Hepatocyte (in vitro differentiated cells): ENCODE results near the gene ZNF443. TPM values are rescaled to one million over a fixed set of nuclear protein-coding genes. Genes with fewer than 3 reads are reported as not detected.
"Not testable (repeated sequence)": the region's sequence is repeated elsewhere in the genome, so short reads cannot be mapped to it uniquely, and the experiment has no call there.

Experiments used
- DNase-seq: peaks from one replicate; pipeline ENCODE4 v3.0.0-alpha.2; 2016; ENCODE audit warnings: low spot score
- H2AFZ ChIP-seq: fragments of 200-600 bp; sonication (generic); 2 replicates; pipeline ENCODE4 v1.6.0; 2016; ENCODE audit warnings: antibody characterized with exemption, mild to moderate bottlenecking
- H3K27ac ChIP-seq: fragments of 200-600 bp; sonication (generic); 2 replicates; pipeline ENCODE4 v1.5.1; 2016; ENCODE audit warnings: mild to moderate bottlenecking
- H3K27me3 ChIP-seq: fragments of 200-600 bp; sonication (generic); 2 replicates; pipeline ENCODE4 v1.6.1; 2016
- H3K36me3 ChIP-seq: fragments of 200-600 bp; sonication (generic); replicated peaks from 2 replicates; pipeline ENCODE4 v1.5.1; 2016; ENCODE audit warnings: low read depth; ENCODE audit not compliant: insufficient read depth
- H3K4me1 ChIP-seq: fragments of 200-600 bp; sonication (generic); 2 replicates; pipeline ENCODE4 v1.5.1; 2016; ENCODE audit warnings: mild to moderate bottlenecking, moderate library complexity; ENCODE audit not compliant: insufficient read depth
- H3K4me2 ChIP-seq: fragments of 200-600 bp; sonication (generic); 2 replicates; pipeline ENCODE4 v1.6.0; 2016
- H3K4me3 ChIP-seq: fragments of 200-600 bp; sonication (generic); 2 replicates; pipeline ENCODE4 v1.5.1; 2016; ENCODE audit warnings: mild to moderate bottlenecking
- H3K79me2 ChIP-seq: fragments of 200-600 bp; sonication (generic); 2 replicates; pipeline ENCODE4 v1.6.0; 2017; ENCODE audit warnings: mild to moderate bottlenecking
- H3K9me2 ChIP-seq: fragments of 200-600 bp; sonication (generic); replicated peaks from 2 replicates; pipeline ENCODE4 v1.6.0; 2017; ENCODE audit warnings: mild to moderate bottlenecking; ENCODE audit not compliant: insufficient read depth
- H3K9me3 ChIP-seq: fragments of 200-600 bp; sonication (generic); 2 replicates; pipeline ENCODE4 v1.5.1; 2016; ENCODE audit warnings: low read depth, mild to moderate bottlenecking
- H4K20me1 ChIP-seq: fragments of 200-600 bp; sonication (generic); 2 replicates; pipeline ENCODE4 v1.6.0; 2016; ENCODE audit warnings: mild to moderate bottlenecking; ENCODE audit not compliant: insufficient read depth, poor library complexity, severe bottlenecking
- EZH2 ChIP-seq: fragments of 200-600 bp; sonication (generic); IDR thresholded peaks from 2 replicates; pipeline ENCODE4 v1.6.1; 2016; ENCODE audit warnings: antibody characterized with exemption, mild to moderate bottlenecking, borderline replicate concordance
- EZH2phosphoT487 ChIP-seq: fragments of 200-600 bp; sonication (generic); IDR thresholded peaks from one replicate; pipeline ENCODE4 v1.6.1; 2018; ENCODE audit warnings: antibody characterized with exemption, mild to moderate bottlenecking, low read depth, moderate library complexity; ENCODE audit not compliant: unreplicated experiment, severe bottlenecking
- WGBS: methylation state at CpG from one replicate; pipeline ENCODE4 v1.1.6; 2016; ENCODE audit warnings: low lambda C conversion rate; ENCODE audit errors: missing lambda C conversion rate; 5-methylcytosine and 5-hydroxymethylcytosine counted together
- polyA plus RNA-seq: library from polyadenylated mRNA; unstranded; fragments of >200 nt; fragmentation: Nextera tagmentation; extraction: Ambion mirVana; gene quantifications from 2 replicates; pipeline ENCODE4 v1.2.1, GENCODE V29; 2016
- total RNA-seq: library from RNA; depleted of rRNA; stranded (reverse); fragments of >200 nt; gene quantifications from 2 replicates; pipeline ENCODE4 v1.2.3, GENCODE V29; 2014
- TF ChIP-seq, protein P1 (sequence below): fragments of 200-600 bp; sonication (generic); IDR thresholded peaks from 2 replicates; pipeline ENCODE4 v1.5.1; 2016; ENCODE audit warnings: antibody characterized with exemption, mild to moderate bottlenecking; ENCODE audit not compliant: poor library complexity

Gene ZNF443
- total and polyA plus RNA-seq, 2 experiments from 2014 or later = 1.9 to 7.5 TPM

DNA sequence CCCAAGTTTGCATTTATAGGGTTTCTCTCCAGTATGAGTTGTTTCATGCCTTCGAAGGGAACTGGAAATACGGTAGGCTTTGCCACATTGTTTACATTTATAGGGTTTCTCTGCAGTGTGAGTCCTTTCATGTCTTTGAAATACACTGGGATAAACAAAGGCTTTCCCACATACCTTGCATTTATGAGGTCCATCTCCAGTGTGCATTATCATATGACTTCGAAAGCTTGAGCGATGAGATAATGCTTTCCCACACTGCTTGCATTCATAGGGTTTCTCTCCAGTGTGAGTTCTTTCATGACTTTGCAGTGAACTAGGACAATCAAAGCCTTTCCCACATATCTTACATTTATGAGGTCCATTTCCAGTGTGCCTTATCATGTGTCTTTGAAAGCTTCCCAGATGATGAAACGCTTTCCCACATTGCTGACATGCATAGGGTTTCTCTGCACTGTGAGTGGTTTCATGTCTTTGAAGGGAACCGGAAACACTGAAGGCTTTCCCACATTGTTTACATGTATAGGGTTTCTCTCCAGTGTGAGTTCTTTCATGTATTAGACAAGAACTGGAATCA lies 10.0 kb downstream of the ZNF443 start:
- DNase-seq, H3K4me3 ChIP-seq, H3K79me2 ChIP-seq, H3K9me3 ChIP-seq, H3K36me3 ChIP-seq, H3K4me1 ChIP-seq, H2AFZ ChIP-seq, H4K20me1 ChIP-seq, H3K4me2 ChIP-seq, H3K27me3 ChIP-seq, H3K9me2 ChIP-seq, H3K27ac ChIP-seq: not testable (repeated sequence)
- WGBS = over 99% methylated on average over 6 of the region's 6 CpGs

DNA sequence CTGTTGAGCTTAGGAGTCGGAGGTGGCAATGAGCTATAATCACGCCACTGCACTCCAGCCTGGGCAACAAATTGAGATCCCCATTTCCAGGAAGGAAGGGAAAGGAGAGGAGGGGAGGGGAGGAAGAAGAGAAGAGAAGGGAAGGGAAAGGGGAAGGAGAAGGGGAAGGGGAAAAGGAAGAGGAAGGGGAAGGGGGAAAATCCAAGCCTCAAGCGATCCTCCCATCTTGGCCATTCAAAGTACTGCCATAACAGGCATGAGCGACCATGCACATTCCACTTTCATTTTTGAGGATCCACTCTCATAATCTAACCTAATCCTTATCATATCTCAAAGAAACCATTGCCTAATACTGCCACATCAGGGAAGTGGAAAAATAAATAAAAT lies 14.9 kb downstream of the ZNF443 start:
- no peak overlapping the region for H2AFZ ChIP-seq
- H3K4me2 ChIP-seq = no peak overlapping the region
- H3K9me2 ChIP-seq = no peaks in the 10 kb centered on the region
- TF ChIP-seq, protein P1, sequence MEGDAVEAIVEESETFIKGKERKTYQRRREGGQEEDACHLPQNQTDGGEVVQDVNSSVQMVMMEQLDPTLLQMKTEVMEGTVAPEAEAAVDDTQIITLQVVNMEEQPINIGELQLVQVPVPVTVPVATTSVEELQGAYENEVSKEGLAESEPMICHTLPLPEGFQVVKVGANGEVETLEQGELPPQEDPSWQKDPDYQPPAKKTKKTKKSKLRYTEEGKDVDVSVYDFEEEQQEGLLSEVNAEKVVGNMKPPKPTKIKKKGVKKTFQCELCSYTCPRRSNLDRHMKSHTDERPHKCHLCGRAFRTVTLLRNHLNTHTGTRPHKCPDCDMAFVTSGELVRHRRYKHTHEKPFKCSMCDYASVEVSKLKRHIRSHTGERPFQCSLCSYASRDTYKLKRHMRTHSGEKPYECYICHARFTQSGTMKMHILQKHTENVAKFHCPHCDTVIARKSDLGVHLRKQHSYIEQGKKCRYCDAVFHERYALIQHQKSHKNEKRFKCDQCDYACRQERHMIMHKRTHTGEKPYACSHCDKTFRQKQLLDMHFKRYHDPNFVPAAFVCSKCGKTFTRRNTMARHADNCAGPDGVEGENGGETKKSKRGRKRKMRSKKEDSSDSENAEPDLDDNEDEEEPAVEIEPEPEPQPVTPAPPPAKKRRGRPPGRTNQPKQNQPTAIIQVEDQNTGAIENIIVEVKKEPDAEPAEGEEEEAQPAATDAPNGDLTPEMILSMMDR = no peak
- no peak for TF ChIP-seq EZH2
- TF ChIP-seq EZH2phosphoT487 = no peak
- H4K20me1 ChIP-seq = no peaks in the 10 kb centered on the region
- no peaks in the 10 kb centered on the region for H3K79me2 ChIP-seq
- H3K9me3 ChIP-seq = peaks cover 5% of the 10 kb centered on the region
- H3K27me3 ChIP-seq = no peaks in the 10 kb centered on the region
- no peak for DNase-seq
- no peak overlapping the region for H3K27ac ChIP-seq
- no peak overlapping the region for H3K4me3 ChIP-seq
- H3K4me1 ChIP-seq = no peaks in the 10 kb centered on the region
- no peaks in the 10 kb centered on the region for H3K36me3 ChIP-seq
- 97% methylated on average over 3 of the region's 4 CpGs for WGBS

DNA sequence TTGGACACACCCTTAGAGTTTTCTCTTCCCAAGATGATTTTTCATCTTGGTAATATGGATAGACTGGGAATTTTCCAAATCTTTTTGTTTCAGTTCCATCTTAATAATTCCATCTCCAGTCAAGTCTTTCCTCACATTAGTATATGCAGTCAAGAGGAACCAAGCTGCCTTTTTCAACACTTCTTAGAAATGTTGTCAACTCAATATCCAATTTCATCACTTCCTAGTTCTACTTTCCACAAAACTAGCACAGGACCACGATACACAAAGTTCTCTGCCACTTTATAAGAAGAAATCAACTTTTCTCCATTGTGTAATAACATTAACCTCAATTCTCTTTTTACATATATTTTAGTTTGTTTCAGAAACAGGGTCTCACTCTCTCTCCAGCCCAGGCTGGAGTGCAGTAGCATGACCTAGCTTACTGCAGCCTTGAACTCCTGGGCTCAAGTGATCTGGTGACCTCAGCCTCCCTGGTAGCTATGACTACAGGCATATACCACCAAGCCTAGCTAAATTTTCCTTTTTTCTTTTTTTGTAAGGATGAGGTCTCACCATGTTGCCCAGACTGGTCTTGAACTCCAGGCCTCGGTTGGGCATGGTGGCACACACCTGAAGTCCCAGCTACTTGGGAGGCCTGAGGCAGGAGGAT lies 15.5 kb downstream of the ZNF443 start:
- no peaks in the 10 kb centered on the region for H3K4me1 ChIP-seq
- H3K4me2 ChIP-seq = no peak overlapping the region
- no peak overlapping the region for H3K27ac ChIP-seq
- no peaks in the 10 kb centered on the region for H3K36me3 ChIP-seq
- no peak for DNase-seq
- H2AFZ ChIP-seq = no peak overlapping the region
- 100% methylated on average over 2 of the region's 2 CpGs for WGBS
- H4K20me1 ChIP-seq = no peaks in the 10 kb centered on the region
- no peak overlapping the region for H3K4me3 ChIP-seq
- H3K9me3 ChIP-seq = peaks cover 5% of the 10 kb centered on the region
- TF ChIP-seq EZH2phosphoT487 (no peak), EZH2 (no peak)
- TF ChIP-seq, protein P1 = no peak
- H3K27me3 ChIP-seq = no peaks in the 10 kb centered on the region
- no peaks in the 10 kb centered on the region for H3K79me2 ChIP-seq
- H3K9me2 ChIP-seq = no peaks in the 10 kb centered on the region

DNA sequence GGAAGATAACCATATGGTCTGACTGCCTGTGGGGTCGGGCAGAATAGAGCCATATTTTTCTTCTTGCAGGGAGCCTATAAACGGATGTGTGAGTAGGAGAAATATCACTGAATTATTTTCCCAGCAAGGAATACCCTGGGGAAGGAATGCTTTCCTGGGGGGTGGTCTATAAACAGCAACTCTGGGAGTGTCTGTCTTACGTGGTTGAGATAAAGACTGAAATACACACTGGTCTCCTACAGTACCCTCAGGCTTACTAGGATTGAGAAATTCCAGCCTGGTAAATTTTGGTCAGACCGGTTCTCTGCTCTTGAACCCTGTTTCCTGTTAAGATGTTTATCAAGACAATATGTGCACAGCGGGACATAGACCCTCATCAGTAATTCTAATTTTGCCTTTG lies 23.5 kb downstream of the ZNF443 start:
- H2AFZ ChIP-seq, H4K20me1 ChIP-seq, DNase-seq, H3K9me2 ChIP-seq, H3K27ac ChIP-seq, H3K36me3 ChIP-seq, H3K9me3 ChIP-seq, H3K79me2 ChIP-seq, H3K4me2 ChIP-seq, H3K4me1 ChIP-seq, H3K4me3 ChIP-seq, H3K27me3 ChIP-seq: not testable (repeated sequence)
- WGBS = 93% methylated on average over 5 of the region's 5 CpGs
